SK-N-SH (cell line): ENCODE measurements around the gene PIGV. TPM values are rescaled to one million over a fixed set of nuclear protein-coding genes. Genes with fewer than 3 reads are reported as not detected.

Experiments used
- CTCF ChIA-PET: fragments of 300-600, 350-600 bp; formaldehyde crosslinking; extraction: SDS; loops from one replicate; lab custom pipeline; 2021; lab: Yijun Ruan, JAX
- POLR2A ChIA-PET: fragments of 350-600 bp; sonication (Branson Sonifier 250); formaldehyde crosslinking; extraction: SDS; loops from one replicate; lab custom pipeline; 2020; ENCODE audit warnings: antibody characterized with exemption, inconsistent platforms; lab: Yijun Ruan, JAX
- DNase-seq: peaks from one replicate; pipeline ENCODE4 v3.0.0; 2012
- H2AFZ ChIP-seq: fragments of 200-600 bp; sonication (generic); 2 replicates; pipeline ENCODE4 v1.8.1; 2016; ENCODE audit warnings: antibody characterized with exemption, mild to moderate bottlenecking, low read depth
- H3F3A ChIP-seq: fragments of 200-600 bp; sonication (generic); replicated peaks from 2 replicates; pipeline ENCODE3; 2016; ENCODE audit warnings: antibody characterized with exemption, mild to moderate bottlenecking; ENCODE audit not compliant: insufficient read depth
- H3K27ac ChIP-seq, 2 experiments: fragments of 200-500 bp in 1 of 2; fragments of 200-600 bp in 1 of 2; sonication (Bioruptor generic) in 1 of 2; sonication (generic), shearing (Covaris generic) in 1 of 2; 2 replicates each; pipeline versions ENCODE4 v1.5.1 to v1.6.1; 2014 to 2016; ENCODE audit warnings: low read depth in 2 of 2, inconsistent platforms in 1 of 2, low read length in 1 of 2, mild to moderate bottlenecking in 1 of 2, mixed read lengths in 1 of 2
- H3K27me3 ChIP-seq: fragments of 200-600 bp; sonication (generic), shearing (Covaris generic); 2 replicates; pipeline ENCODE4 v1.6.1; 2016; ENCODE audit warnings: mixed run types; ENCODE audit not compliant: insufficient read depth
- H3K36me3 ChIP-seq, 2 experiments: fragments of 200-500 bp in 1 of 2; fragments of 200-600 bp in 1 of 2; sonication (Bioruptor generic) in 1 of 2; sonication (generic) in 1 of 2; replicated peaks in 1 of 2; 2 replicates each; pipeline versions ENCODE3 to v1.5.1; 2014 to 2016; ENCODE audit warnings: low read length in 1 of 2, mild to moderate bottlenecking in 1 of 2; ENCODE audit not compliant: insufficient read depth in 2 of 2, control insufficient read depth in 1 of 2
- H3K4me1 ChIP-seq, 2 experiments: fragments of 200-500 bp in 1 of 2; fragments of 200-600 bp in 1 of 2; sonication (Bioruptor generic) in 1 of 2; sonication (generic), shearing (Covaris generic) in 1 of 2; 2 replicates each; pipeline versions ENCODE4 v1.5.1 to v1.6.1; 2014 to 2016; ENCODE audit warnings: low read depth in 1 of 2, low read length in 1 of 2, mixed run types in 1 of 2; ENCODE audit not compliant: insufficient read depth in 2 of 2, control insufficient read depth in 1 of 2
- H3K4me2 ChIP-seq: fragments of 200-600 bp; sonication (generic), shearing (Covaris generic); 2 replicates; pipeline ENCODE4 v1.6.1; 2017; ENCODE audit warnings: mixed run types
- H3K4me3 ChIP-seq, 2 experiments: fragments of 200-500 bp in 1 of 2; fragments of 200-600 bp in 1 of 2; sonication (Bioruptor generic) in 1 of 2; sonication (generic), shearing (Covaris generic) in 1 of 2; 2 replicates each; pipeline versions ENCODE4 v1.5.1 to v1.8.1; 2014 to 2016; ENCODE audit warnings: low read depth in 2 of 2, inconsistent platforms in 1 of 2, low read length in 1 of 2, mild to moderate bottlenecking in 1 of 2, mixed read lengths in 1 of 2, moderate library complexity in 1 of 2
- H3K79me2 ChIP-seq: fragments of 200-600 bp; sonication (generic); 2 replicates; pipeline ENCODE4 v1.8.1; 2017; ENCODE audit warnings: mild to moderate bottlenecking; ENCODE audit not compliant: insufficient read depth
- H3K9ac ChIP-seq: fragments of 200-600 bp; sonication (generic); 2 replicates; pipeline ENCODE4 v1.6.1; 2017; ENCODE audit warnings: mixed run types
- H3K9me2 ChIP-seq: fragments of 200-600 bp; sonication (generic); 2 replicates; pipeline ENCODE4 v1.6.1; 2017; ENCODE audit warnings: mixed run types
- H3K9me3 ChIP-seq: fragments of 200-600 bp; sonication (generic); 2 replicates; pipeline ENCODE4 v1.6.1; 2017; ENCODE audit warnings: mixed run types, mild to moderate bottlenecking, moderate library complexity
- H4K20me1 ChIP-seq: fragments of 200-600 bp; sonication (generic); 2 replicates; pipeline ENCODE4 v1.6.1; 2017; ENCODE audit warnings: mild to moderate bottlenecking, mixed run types; ENCODE audit not compliant: insufficient read depth
- EP300 ChIP-seq, 2 experiments: IDR thresholded peaks; 2 replicates each; pipeline versions ENCODE4 v1.4.0 to v1.6.1; 2012; ENCODE audit warnings: borderline replicate concordance in 1 of 2, low read depth in 1 of 2, low read length in 1 of 2
- EZH2phosphoT487 ChIP-seq: fragments of 200-600 bp; sonication (generic); IDR thresholded peaks from 2 replicates; pipeline ENCODE4 v1.6.1; 2017; ENCODE audit warnings: low read depth, mixed run types, mild to moderate bottlenecking, antibody characterized with exemption, moderate library complexity, borderline replicate concordance
- FOSL2 ChIP-seq: IDR thresholded peaks from 2 replicates; pipeline ENCODE4 v1.4.0; 2012; ENCODE audit warnings: low read depth, mild to moderate bottlenecking, moderate library complexity, borderline replicate concordance
- GABPA ChIP-seq: IDR thresholded peaks from 2 replicates; pipeline ENCODE4 v1.4.0; 2012; ENCODE audit warnings: low read depth, mild to moderate bottlenecking
- RAD21 ChIP-seq: IDR thresholded peaks from 2 replicates; pipeline ENCODE4 v1.6.1; 2012; ENCODE audit warnings: mild to moderate bottlenecking, low read length
- REST ChIP-seq: IDR thresholded peaks from 2 replicates; pipeline ENCODE4 v1.6.1; 2012; ENCODE audit warnings: mild to moderate bottlenecking, low read depth, low read length, moderate library complexity
- RXRA ChIP-seq: IDR thresholded peaks from 2 replicates; pipeline ENCODE4 v1.4.0; 2012; ENCODE audit warnings: low read depth, mild to moderate bottlenecking, borderline replicate concordance
- SMC3 ChIP-seq: IDR thresholded peaks from 2 replicates; pipeline ENCODE4 v1.6.1; 2012; ENCODE audit warnings: low read depth, low read length, improper control_type of control experiment
- TCF12 ChIP-seq: IDR thresholded peaks from 2 replicates; pipeline ENCODE4 v1.4.0; 2012
- USF2 ChIP-seq: fragments of 150-350 bp; IDR thresholded peaks from 2 replicates; pipeline ENCODE4 v1.6.1; 2017; ENCODE audit warnings: antibody characterized with exemption, low read length, low read depth, borderline replicate concordance
- WGBS: methylation state at CpG from one replicate; pipeline ENCODE4 v1.1.6; 2017; ENCODE audit warnings: low lambda C conversion rate; 5-methylcytosine and 5-hydroxymethylcytosine counted together
- polyA plus RNA-seq, 3 experiments: library from polyadenylated mRNA; depleted of rRNA; stranded (reverse); fragments of >200 nt; gene quantifications; 2 replicates each; pipeline ENCODE4 v1.2.3, GENCODE V29; 2012
- TF ChIP-seq, protein P1 (sequence below): IDR thresholded peaks from 2 replicates; pipeline ENCODE4; 2012
- TF ChIP-seq, protein P2 (sequence below): IDR thresholded peaks from 2 replicates; pipeline ENCODE4 v1.4.0; 2012; ENCODE audit warnings: low read depth, borderline replicate concordance
- TF ChIP-seq, protein P3 (sequence below): IDR thresholded peaks from 2 replicates; pipeline ENCODE4 v1.4.0; 2012; ENCODE audit warnings: low read depth, borderline replicate concordance

Gene PIGV
- polyA plus RNA-seq, 1 of the 3 experiments (the other 2 are of a cell fraction), result 16.5 TPM

DNA sequence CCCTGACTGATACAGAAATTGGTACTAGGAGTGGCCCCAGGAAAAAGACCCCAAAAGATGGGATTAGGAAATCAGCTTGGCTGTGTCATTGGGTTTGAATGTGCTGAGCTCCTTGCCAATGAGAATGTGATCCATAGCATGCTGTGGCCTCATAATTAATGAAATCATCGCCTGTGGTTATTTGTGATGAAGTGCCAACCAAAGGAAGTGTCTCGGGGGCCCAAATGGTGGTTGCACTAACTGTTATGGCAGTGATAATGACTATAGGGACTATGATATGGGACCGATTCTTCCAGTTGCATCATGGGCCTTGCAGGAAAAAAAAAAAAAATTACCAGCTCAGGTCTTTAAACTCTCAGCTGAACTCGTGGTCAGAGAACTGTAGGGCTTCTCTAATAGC is 23.3 kb downstream of the PIGV start:
- Histone ChIP-seq H3K4me2 (no peak overlapping the region), H3K9me2 (no peaks in the 10 kb centered on the region), H3K9me3 (no peaks in the 10 kb centered on the region), H4K20me1 (no peaks in the 10 kb centered on the region), H3F3A (no peaks in the 10 kb centered on the region), H3K4me1 (no peaks in the 10 kb centered on the region), H3K36me3 (no peaks in the 10 kb centered on the region), H3K9ac (no peak overlapping the region), H3K4me3 (no peak overlapping the region), H3K79me2 (no peaks in the 10 kb centered on the region), H3K27me3 (no peaks in the 10 kb centered on the region), H2AFZ (no peak overlapping the region), H3K27ac (no peak overlapping the region)
- DNase-seq, result no peak
- ChIA-PET POLR2A (no interaction called here), CTCF (interaction anchor here (0.6 to 6.0 kb wide), 20 partner anchors 10 to 273 kb away, joined by 3 to 47 read pairs (median 4); partner anchors contain the start of genes PIGV and ZDHHC18)
- WGBS, result 57% methylated on average over 4 of the region's 4 CpGs
- TF ChIP-seq, protein P1, sequence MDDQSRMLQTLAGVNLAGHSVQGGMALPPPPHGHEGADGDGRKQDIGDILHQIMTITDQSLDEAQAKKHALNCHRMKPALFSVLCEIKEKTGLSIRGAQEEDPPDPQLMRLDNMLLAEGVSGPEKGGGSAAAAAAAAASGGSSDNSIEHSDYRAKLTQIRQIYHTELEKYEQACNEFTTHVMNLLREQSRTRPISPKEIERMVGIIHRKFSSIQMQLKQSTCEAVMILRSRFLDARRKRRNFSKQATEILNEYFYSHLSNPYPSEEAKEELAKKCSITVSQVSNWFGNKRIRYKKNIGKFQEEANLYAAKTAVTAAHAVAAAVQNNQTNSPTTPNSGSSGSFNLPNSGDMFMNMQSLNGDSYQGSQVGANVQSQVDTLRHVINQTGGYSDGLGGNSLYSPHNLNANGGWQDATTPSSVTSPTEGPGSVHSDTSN, result no peak
- TF ChIP-seq FOSL2, result no peak
- TF ChIP-seq GABPA, result no peak
- TF ChIP-seq EZH2phosphoT487, result no peak
- no peak for TF ChIP-seq TCF12
- no peak for TF ChIP-seq EP300 (IDR thresholded peaks at IDR 0.05; ENCODE audit: borderline replicate concordance in 1 of 2, low read depth in 1 of 2, low read length in 1 of 2)
- no peak for TF ChIP-seq REST
- TF ChIP-seq USF2, result no peak
- TF ChIP-seq, protein P2, sequence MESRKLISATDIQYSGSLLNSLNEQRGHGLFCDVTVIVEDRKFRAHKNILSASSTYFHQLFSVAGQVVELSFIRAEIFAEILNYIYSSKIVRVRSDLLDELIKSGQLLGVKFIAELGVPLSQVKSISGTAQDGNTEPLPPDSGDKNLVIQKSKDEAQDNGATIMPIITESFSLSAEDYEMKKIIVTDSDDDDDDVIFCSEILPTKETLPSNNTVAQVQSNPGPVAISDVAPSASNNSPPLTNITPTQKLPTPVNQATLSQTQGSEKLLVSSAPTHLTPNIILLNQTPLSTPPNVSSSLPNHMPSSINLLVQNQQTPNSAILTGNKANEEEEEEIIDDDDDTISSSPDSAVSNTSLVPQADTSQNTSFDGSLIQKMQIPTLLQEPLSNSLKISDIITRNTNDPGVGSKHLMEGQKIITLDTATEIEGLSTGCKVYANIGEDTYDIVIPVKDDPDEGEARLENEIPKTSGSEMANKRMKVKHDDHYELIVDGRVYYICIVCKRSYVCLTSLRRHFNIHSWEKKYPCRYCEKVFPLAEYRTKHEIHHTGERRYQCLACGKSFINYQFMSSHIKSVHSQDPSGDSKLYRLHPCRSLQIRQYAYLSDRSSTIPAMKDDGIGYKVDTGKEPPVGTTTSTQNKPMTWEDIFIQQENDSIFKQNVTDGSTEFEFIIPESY, result no peak
- TF ChIP-seq, protein P3, sequence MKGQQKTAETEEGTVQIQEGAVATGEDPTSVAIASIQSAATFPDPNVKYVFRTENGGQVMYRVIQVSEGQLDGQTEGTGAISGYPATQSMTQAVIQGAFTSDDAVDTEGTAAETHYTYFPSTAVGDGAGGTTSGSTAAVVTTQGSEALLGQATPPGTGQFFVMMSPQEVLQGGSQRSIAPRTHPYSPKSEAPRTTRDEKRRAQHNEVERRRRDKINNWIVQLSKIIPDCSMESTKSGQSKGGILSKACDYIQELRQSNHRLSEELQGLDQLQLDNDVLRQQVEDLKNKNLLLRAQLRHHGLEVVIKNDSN, result no peak
- no peak for TF ChIP-seq SMC3
- no peak for TF ChIP-seq RXRA
- TF ChIP-seq RAD21, result no peak
